ENCODE results near the gene DHRS7B.

Gene DHRS7B

DNA sequence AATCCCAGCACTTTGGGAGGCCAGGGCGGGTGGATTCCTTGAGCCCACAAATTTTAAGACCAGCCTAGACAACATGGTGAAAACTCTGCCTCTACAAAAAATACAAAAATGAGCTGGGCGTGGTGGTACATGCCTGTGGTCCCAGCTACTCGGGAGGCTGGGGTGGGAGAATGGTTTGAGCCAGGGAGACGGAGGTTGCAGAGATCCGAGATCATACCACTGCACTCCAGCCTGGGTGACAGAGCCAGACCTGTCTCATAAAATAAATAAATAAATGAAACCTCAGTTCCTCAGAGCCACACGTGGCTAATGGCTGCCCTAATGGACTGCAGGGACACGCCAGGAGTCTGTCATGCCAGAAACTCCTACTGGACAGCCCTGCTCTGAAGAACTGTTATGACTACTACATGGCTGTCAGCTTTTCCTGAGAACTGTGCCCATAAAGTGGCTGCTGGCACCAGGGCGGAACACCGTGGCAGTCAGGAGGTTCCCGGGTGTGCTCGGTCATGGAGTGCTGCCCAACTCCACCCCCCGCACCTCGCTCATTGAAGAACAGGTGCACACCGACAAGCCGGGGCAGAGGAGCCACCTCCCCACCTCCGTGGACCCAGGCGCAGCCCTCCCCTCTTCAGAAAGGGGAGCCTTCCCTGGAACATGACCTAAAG, 82.9 kb downstream of the DHRS7B start:
- Histone ChIP-seq H3K36me3 (ENCODE audit: control insufficient read depth in 4 of 4, insufficient read depth in 4 of 4, low read length in 3 of 4) (peaks cover 6 to 40% (median 29%) of the 10 kb centered on the region in 4 experiments), H3K27ac (ENCODE audit: insufficient read depth in 1 of 2, low read depth in 1 of 2, low read length in 2 of 2, poor library complexity in 1 of 2, severe bottlenecking in 2 of 2) (peak overlapping the region in 1 of 2 experiments; percentile 43), H3K9me3 (ENCODE audit: control extremely low read depth in 1 of 5, control insufficient read depth in 4 of 5, insufficient read depth in 2 of 5, low read depth in 1 of 5, low read length in 4 of 5) (no peaks in the 10 kb centered on the region), H3K4me3 (ENCODE audit: control insufficient read depth in 1 of 7, extremely low read depth in 1 of 7, insufficient read depth in 4 of 7, low read depth in 2 of 7, low read length in 6 of 7) (no peak overlapping the region), H3K27me3 (replicated peaks in 2 of 5; ENCODE audit: control insufficient read depth in 4 of 5, insufficient read depth in 5 of 5, low read length in 4 of 5) (no peaks in the 10 kb centered on the region), H3K4me1 (ENCODE audit: control extremely low read depth in 1 of 4, control insufficient read depth in 4 of 4, insufficient read depth in 4 of 4, low read length in 3 of 4) (peaks cover 10 to 34% (median 27%) of the 10 kb centered on the region in 4 experiments)
- no peak for DNase-seq
- POLR2A ChIA-PET, result no interaction called here
- CTCF ChIA-PET, result interaction anchor here (1.9 kb wide), 1 partner anchor 80 kb away, joined by 5 read pairs; no protein-coding TSS in a partner anchor
- 97% methylated on average over 12 of the region's 17 CpGs for WGBS (ENCODE audit: insufficient coverage)

DNA sequence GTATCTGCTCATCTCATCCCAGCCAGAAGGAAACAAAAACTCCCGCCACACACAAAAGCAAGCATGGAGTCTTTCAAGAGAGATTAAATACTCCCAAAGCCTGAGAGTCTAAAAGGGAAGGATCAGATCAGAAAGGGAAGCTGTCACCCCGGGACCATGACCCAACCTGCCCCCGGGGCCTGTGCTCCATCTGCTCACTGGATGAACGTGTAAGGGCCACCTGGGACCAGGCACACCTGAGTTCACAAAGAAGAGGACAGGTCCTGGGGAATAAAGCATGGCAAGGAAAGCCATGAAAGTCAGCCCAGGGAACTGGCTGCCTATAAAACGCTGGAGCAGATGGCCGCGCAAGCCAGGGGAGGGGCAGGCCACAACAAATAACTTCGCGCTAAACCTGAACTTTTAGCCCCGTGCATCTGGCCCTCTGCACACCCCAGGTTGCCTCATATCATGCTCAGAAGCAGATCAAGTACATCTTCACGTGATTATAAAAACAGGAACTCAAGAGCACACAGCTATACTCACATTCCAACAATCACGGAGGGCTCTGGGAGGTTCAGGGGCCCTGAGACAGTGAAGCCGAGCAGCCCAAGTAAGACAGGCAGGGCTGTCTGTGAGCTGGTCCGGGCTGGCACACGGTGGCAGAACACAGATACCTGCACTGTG, 83.8 kb downstream of the DHRS7B start:
- no peak overlapping the region for H3K4me3 ChIP-seq (ENCODE audit: control insufficient read depth in 1 of 7, extremely low read depth in 1 of 7, insufficient read depth in 4 of 7, low read depth in 2 of 7, low read length in 6 of 7)
- H3K9me3 ChIP-seq (ENCODE audit: control extremely low read depth in 1 of 5, control insufficient read depth in 4 of 5, insufficient read depth in 2 of 5, low read depth in 1 of 5, low read length in 4 of 5), result no peaks in the 10 kb centered on the region
- ChIA-PET POLR2A (no interaction called here), CTCF (interaction anchor here (0.8 to 1.9 kb wide), 4 partner anchors 25 to 115 kb away, joined by 3 to 5 read pairs (median 4); no protein-coding TSS in a partner anchor)
- H3K4me1 ChIP-seq (ENCODE audit: control extremely low read depth in 1 of 4, control insufficient read depth in 4 of 4, insufficient read depth in 4 of 4, low read length in 3 of 4), result peaks cover 13 to 43% (median 36%) of the 10 kb centered on the region in 4 experiments
- 77% methylated on average over 11 of the region's 15 CpGs for WGBS (ENCODE audit: insufficient coverage)
- H3K27ac ChIP-seq (ENCODE audit: insufficient read depth in 1 of 2, low read depth in 1 of 2, low read length in 2 of 2, poor library complexity in 1 of 2, severe bottlenecking in 2 of 2), result peak overlapping the region in 1 of 2 experiments; percentile 43
- peak in 2 of 3 donors; percentile 53 to 69 for DNase-seq
- no peaks in the 10 kb centered on the region for H3K27me3 ChIP-seq (replicated peaks in 2 of 5; ENCODE audit: control insufficient read depth in 4 of 5, insufficient read depth in 5 of 5, low read length in 4 of 5)
- peaks cover 6 to 34% (median 28%) of the 10 kb centered on the region in 4 experiments for H3K36me3 ChIP-seq (ENCODE audit: control insufficient read depth in 4 of 4, insufficient read depth in 4 of 4, low read length in 3 of 4)

DNA sequence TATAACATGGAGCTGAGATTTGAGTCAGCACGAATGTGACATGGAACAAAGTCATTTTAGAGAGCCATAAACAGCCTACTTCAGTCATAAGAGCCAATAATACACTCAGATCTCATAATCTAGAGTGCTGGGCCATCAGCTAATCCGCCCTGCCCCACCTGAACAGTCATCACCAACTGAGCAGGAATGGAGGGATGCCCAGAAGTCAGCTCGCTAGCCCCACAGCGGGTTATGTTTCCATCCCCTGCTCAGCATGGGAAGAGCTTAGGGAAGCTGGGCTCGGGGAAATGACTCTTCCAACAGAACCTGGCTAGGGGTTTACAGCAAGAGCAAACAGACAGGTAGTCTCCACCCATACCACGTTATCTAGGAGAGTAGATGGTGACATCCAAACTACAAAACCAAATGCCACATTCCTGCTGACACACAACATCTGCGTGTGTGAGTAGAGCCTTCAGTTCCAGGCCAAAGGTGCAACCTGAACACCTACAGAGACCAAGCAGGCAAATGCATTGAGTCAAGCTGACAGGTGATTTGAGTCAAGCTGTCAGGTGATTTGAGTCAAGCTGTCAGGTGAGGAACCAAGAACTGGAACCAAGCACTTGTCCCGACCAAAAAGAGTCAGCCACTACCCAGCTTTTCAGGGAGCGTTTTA, 85.2 kb downstream of the DHRS7B start:
- ChIA-PET CTCF (interaction anchor here (0.7 to 1.3 kb wide), 6 partner anchors 10 to 117 kb away, joined by 3 to 4 read pairs (median 3); no protein-coding TSS in a partner anchor), POLR2A (no interaction called here)
- Histone ChIP-seq H3K27ac (ENCODE audit: insufficient read depth in 1 of 2, low read depth in 1 of 2, low read length in 2 of 2, poor library complexity in 1 of 2, severe bottlenecking in 2 of 2) (peak overlapping the region in 1 of 2 experiments; percentile 94), H3K9me3 (ENCODE audit: control extremely low read depth in 1 of 5, control insufficient read depth in 4 of 5, insufficient read depth in 2 of 5, low read depth in 1 of 5, low read length in 4 of 5) (no peaks in the 10 kb centered on the region), H3K4me3 (ENCODE audit: control insufficient read depth in 1 of 7, extremely low read depth in 1 of 7, insufficient read depth in 4 of 7, low read depth in 2 of 7, low read length in 6 of 7) (no peak overlapping the region), H3K36me3 (ENCODE audit: control insufficient read depth in 4 of 4, insufficient read depth in 4 of 4, low read length in 3 of 4) (peaks cover 6 to 30% (median 24%) of the 10 kb centered on the region in 4 experiments), H3K4me1 (ENCODE audit: control extremely low read depth in 1 of 4, control insufficient read depth in 4 of 4, insufficient read depth in 4 of 4, low read length in 3 of 4) (peaks cover 13 to 47% (median 39%) of the 10 kb centered on the region in 4 experiments), H3K27me3 (replicated peaks in 2 of 5; ENCODE audit: control insufficient read depth in 4 of 5, insufficient read depth in 5 of 5, low read length in 4 of 5) (no peaks in the 10 kb centered on the region)
- 93% methylated on average over 7 of the region's 9 CpGs for WGBS (ENCODE audit: insufficient coverage)
- no peak for DNase-seq

DNA sequence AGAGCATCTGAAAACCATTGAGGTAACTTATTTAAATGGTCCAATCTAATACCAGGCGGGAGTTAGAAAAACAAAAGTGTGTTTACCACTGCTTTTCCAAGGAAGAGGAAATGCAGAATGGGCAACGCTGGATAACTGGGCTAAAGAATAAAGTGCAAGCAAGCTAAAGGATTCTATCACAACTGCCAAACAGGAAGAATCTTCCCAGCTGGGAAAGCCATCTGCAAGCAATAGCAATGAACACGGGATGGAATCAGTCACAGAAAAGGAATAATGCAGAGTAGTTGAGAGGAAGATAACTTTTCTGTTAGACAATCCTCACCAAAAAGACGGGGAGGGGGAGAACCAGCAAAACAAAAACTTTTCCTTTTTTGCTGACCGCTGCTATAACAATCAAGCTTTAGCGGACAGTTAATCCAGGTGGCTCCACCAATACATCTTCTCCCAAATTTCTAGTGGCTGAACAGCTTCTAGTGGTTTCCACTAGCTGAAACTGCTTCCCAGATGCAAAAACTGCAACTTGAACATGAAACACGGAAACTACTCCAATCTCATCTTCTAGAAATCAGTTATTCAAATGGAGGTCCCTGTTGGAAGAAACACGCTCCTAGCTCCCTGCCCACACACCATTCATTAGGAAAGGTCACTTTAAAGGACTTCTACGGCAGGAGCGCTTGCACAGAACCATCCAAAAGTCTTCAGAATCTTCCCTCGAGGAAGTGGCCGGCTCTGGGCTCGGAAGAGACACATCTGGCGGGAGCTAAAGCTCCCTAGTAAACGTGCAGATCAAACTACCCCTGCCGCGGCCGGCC, 86.3 kb downstream of the DHRS7B start:
- H3K36me3 ChIP-seq (ENCODE audit: control insufficient read depth in 4 of 4, insufficient read depth in 4 of 4, low read length in 3 of 4), result peaks cover 6 to 32% (median 23%) of the 10 kb centered on the region in 4 experiments
- peaks cover 13 to 47% (median 39%) of the 10 kb centered on the region in 4 experiments for H3K4me1 ChIP-seq (ENCODE audit: control extremely low read depth in 1 of 4, control insufficient read depth in 4 of 4, insufficient read depth in 4 of 4, low read length in 3 of 4)
- 11% methylated on average over 12 of the region's 18 CpGs for WGBS (ENCODE audit: insufficient coverage)
- H3K27ac ChIP-seq (ENCODE audit: insufficient read depth in 1 of 2, low read depth in 1 of 2, low read length in 2 of 2, poor library complexity in 1 of 2, severe bottlenecking in 2 of 2), result peak overlapping the region; percentile 87 to 94
- peak in 1 of 3 donors; percentile 6 for DNase-seq
- H3K27me3 ChIP-seq (replicated peaks in 2 of 5; ENCODE audit: control insufficient read depth in 4 of 5, insufficient read depth in 5 of 5, low read length in 4 of 5), result no peaks in the 10 kb centered on the region
- H3K9me3 ChIP-seq (ENCODE audit: control extremely low read depth in 1 of 5, control insufficient read depth in 4 of 5, insufficient read depth in 2 of 5, low read depth in 1 of 5, low read length in 4 of 5), result no peaks in the 10 kb centered on the region
- ChIA-PET POLR2A (interaction anchor here (0.6 to 1.3 kb wide), 5 partner anchors 9 to 86 kb away, joined by 3 to 7 read pairs (median 3); partner anchors contain the start of gene NATD1), CTCF (interaction anchor here (0.8 to 1.8 kb wide), 8 partner anchors 11 to 118 kb away, joined by 3 to 8 read pairs (median 3); no protein-coding TSS in a partner anchor)
- peak overlapping the region; percentile 84 to 98 (median 94) for H3K4me3 ChIP-seq (ENCODE audit: control insufficient read depth in 1 of 7, extremely low read depth in 1 of 7, insufficient read depth in 4 of 7, low read depth in 2 of 7, low read length in 6 of 7)

DNA sequence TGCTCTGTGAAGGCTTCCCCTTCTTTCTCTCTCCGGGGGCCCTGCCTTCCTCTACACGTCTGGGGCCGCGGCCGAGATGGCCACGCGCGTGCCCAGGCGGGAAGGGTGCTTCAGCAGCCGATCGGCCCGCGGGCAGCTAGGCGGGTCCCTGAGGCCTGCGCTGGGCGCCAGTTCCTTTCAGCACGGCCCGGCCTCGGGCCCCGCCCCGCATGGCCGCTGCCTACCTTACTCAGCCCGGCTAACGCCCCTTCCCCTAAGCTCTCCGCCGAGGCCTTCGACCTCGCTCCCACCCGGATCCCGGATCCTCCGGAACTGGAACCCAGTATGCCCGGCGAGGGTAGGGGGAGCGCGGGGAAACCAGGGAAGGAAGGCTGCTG, 86.9 kb downstream of the DHRS7B start:
- ChIA-PET POLR2A (interaction anchor here (0.8 to 1.3 kb wide), 3 partner anchors 14 to 86 kb away, joined by 3 to 7 read pairs (median 3); partner anchors contain the start of gene NATD1), CTCF (interaction anchor here (0.9 to 1.8 kb wide), 5 partner anchors 48 to 114 kb away, joined by 3 to 8 read pairs (median 3); no protein-coding TSS in a partner anchor)
- Histone ChIP-seq H3K36me3 (ENCODE audit: control insufficient read depth in 4 of 4, insufficient read depth in 4 of 4, low read length in 3 of 4) (peaks cover 3 to 27% (median 17%) of the 10 kb centered on the region in 4 experiments), H3K9me3 (ENCODE audit: control extremely low read depth in 1 of 5, control insufficient read depth in 4 of 5, insufficient read depth in 2 of 5, low read depth in 1 of 5, low read length in 4 of 5) (no peaks in the 10 kb centered on the region), H3K4me1 (ENCODE audit: control extremely low read depth in 1 of 4, control insufficient read depth in 4 of 4, insufficient read depth in 4 of 4, low read length in 3 of 4) (peaks cover 13 to 47% (median 39%) of the 10 kb centered on the region in 4 experiments), H3K4me3 (ENCODE audit: control insufficient read depth in 1 of 7, extremely low read depth in 1 of 7, insufficient read depth in 4 of 7, low read depth in 2 of 7, low read length in 6 of 7) (peak overlapping the region; percentile 84 to 98 (median 94)), H3K27ac (ENCODE audit: insufficient read depth in 1 of 2, low read depth in 1 of 2, low read length in 2 of 2, poor library complexity in 1 of 2, severe bottlenecking in 2 of 2) (peak overlapping the region; percentile 87 to 94), H3K27me3 (replicated peaks in 2 of 5; ENCODE audit: control insufficient read depth in 4 of 5, insufficient read depth in 5 of 5, low read length in 4 of 5) (no peaks in the 10 kb centered on the region)
- peak; percentile 44 to 74 (median 62) for DNase-seq
- WGBS (ENCODE audit: insufficient coverage), result under 1% methylated on average over 28 of the region's 35 CpGs
